Activated naive CD8-positive, alpha-beta T cell (primary cell): Measurements from ENCODE around the gene HOXB1.
A peak's percentile ranks its signal among the peaks of the same experiment; 100 is the strongest.

Experiments used
- H3K27ac Mint-ChIP-seq: one replicate; pipeline ENCODE4 v1.8.0; 2021; ENCODE audit warnings: mixed read lengths
- H3K27me3 Mint-ChIP-seq: one replicate; pipeline ENCODE4 v1.8.0; 2021; ENCODE audit warnings: mixed read lengths
- H3K36me3 Mint-ChIP-seq: one replicate; pipeline ENCODE4 v1.8.0; 2021; ENCODE audit warnings: mixed read lengths
- H3K4me1 Mint-ChIP-seq: one replicate; pipeline ENCODE4 v1.8.0; 2021; ENCODE audit warnings: low read depth, mixed read lengths
- H3K4me3 Mint-ChIP-seq: one replicate; pipeline ENCODE4 v1.8.0; 2021; ENCODE audit warnings: mild to moderate bottlenecking, mixed read lengths
- H3K9me3 Mint-ChIP-seq: one replicate; pipeline ENCODE4 v1.8.0; 2021; ENCODE audit warnings: low read depth, mixed read lengths

HOXB1 gene

GRCh38 chr17:48528936-48529682, 1.7 kb downstream of the HOXB1 start:
- H3K9me3 Mint-ChIP-seq, result no peaks in the 10 kb centered on the region
- no peak overlapping the region for H3K4me3 Mint-ChIP-seq
- H3K36me3 Mint-ChIP-seq, result no peaks in the 10 kb centered on the region
- no peak overlapping the region for H3K27ac Mint-ChIP-seq
- peaks cover 13% of the 10 kb centered on the region for H3K27me3 Mint-ChIP-seq
- peaks cover 6% of the 10 kb centered on the region for H3K4me1 Mint-ChIP-seq

- Mint-ChIP-seq H3K36me3 (no peaks in the 10 kb centered on the region), H3K4me1 (peaks cover 6% of the 10 kb centered on the region), H3K27ac (no peak overlapping the region), H3K4me3 (no peak overlapping the region), H3K27me3 (peaks cover 17% of the 10 kb centered on the region), H3K9me3 (no peaks in the 10 kb centered on the region)
Measured at GRCh38 chr17:48528153-48528935, 2.5 kb downstream of the HOXB1 start.

- H3K9me3 Mint-ChIP-seq, result no peaks in the 10 kb centered on the region
- H3K4me3 Mint-ChIP-seq, result peak overlapping the region; percentile 70
- peaks cover 23% of the 10 kb centered on the region for H3K27me3 Mint-ChIP-seq
- H3K36me3 Mint-ChIP-seq, result no peaks in the 10 kb centered on the region
- no peak overlapping the region for H3K27ac Mint-ChIP-seq
- peaks cover 6% of the 10 kb centered on the region for H3K4me1 Mint-ChIP-seq
Measured at GRCh38 chr17:48527547-48527932, 3.3 kb downstream of the HOXB1 start.

GRCh38 chr17:48526608-48527546, 3.9 kb downstream of the HOXB1 start:
- no peak overlapping the region for H3K27ac Mint-ChIP-seq
- H3K9me3 Mint-ChIP-seq, result no peaks in the 10 kb centered on the region
- H3K27me3 Mint-ChIP-seq, result peaks cover 25% of the 10 kb centered on the region
- no peaks in the 10 kb centered on the region for H3K36me3 Mint-ChIP-seq
- H3K4me3 Mint-ChIP-seq, result peak overlapping the region; percentile 30
- peaks cover 6% of the 10 kb centered on the region for H3K4me1 Mint-ChIP-seq

GRCh38 chr17:48523010-48523409, 7.8 kb downstream of the HOXB1 start:
- H3K4me3 Mint-ChIP-seq, result no peak overlapping the region
- H3K9me3 Mint-ChIP-seq, result no peaks in the 10 kb centered on the region
- H3K4me1 Mint-ChIP-seq, result peaks cover 6% of the 10 kb centered on the region
- no peaks in the 10 kb centered on the region for H3K36me3 Mint-ChIP-seq
- no peak overlapping the region for H3K27ac Mint-ChIP-seq
- peaks cover 28% of the 10 kb centered on the region for H3K27me3 Mint-ChIP-seq

- Mint-ChIP-seq H3K36me3 (no peaks in the 10 kb centered on the region), H3K4me1 (peaks cover 4% of the 10 kb centered on the region), H3K9me3 (no peaks in the 10 kb centered on the region), H3K27ac (no peak overlapping the region), H3K4me3 (no peak overlapping the region), H3K27me3 (peaks cover 30% of the 10 kb centered on the region)
Measured at GRCh38 chr17:48522031-48522653, 8.7 kb downstream of the HOXB1 start.

GRCh38 chr17:48520631-48521079, 10.2 kb downstream of the HOXB1 start:
- no peaks in the 10 kb centered on the region for H3K36me3 Mint-ChIP-seq
- H3K4me3 Mint-ChIP-seq, result no peak overlapping the region
- no peaks in the 10 kb centered on the region for H3K4me1 Mint-ChIP-seq
- H3K27ac Mint-ChIP-seq, result no peak overlapping the region
- H3K9me3 Mint-ChIP-seq, result no peaks in the 10 kb centered on the region
- H3K27me3 Mint-ChIP-seq, result peaks cover 23% of the 10 kb centered on the region

- H3K36me3 Mint-ChIP-seq, result no peaks in the 10 kb centered on the region
- H3K27ac Mint-ChIP-seq, result no peak overlapping the region
- peaks cover 28% of the 10 kb centered on the region for H3K27me3 Mint-ChIP-seq
- no peak overlapping the region for H3K4me3 Mint-ChIP-seq
- H3K9me3 Mint-ChIP-seq, result no peaks in the 10 kb centered on the region
- H3K4me1 Mint-ChIP-seq, result peaks cover 1% of the 10 kb centered on the region
Measured at GRCh38 chr17:48519427-48519826, 11.4 kb downstream of the HOXB1 start.

GRCh38 chr17:48517478-48517877, 13.3 kb downstream of the HOXB1 start:
- peaks cover 2% of the 10 kb centered on the region for H3K36me3 Mint-ChIP-seq
- H3K27me3 Mint-ChIP-seq, result peaks cover 18% of the 10 kb centered on the region
- H3K9me3 Mint-ChIP-seq, result no peaks in the 10 kb centered on the region
- H3K4me1 Mint-ChIP-seq, result peaks cover 10% of the 10 kb centered on the region
- no peak overlapping the region for H3K4me3 Mint-ChIP-seq
- H3K27ac Mint-ChIP-seq, result no peak overlapping the region

GRCh38 chr17:48515925-48516900, 14.6 kb downstream of the HOXB1 start:
- no peak overlapping the region for H3K4me3 Mint-ChIP-seq
- H3K9me3 Mint-ChIP-seq, result no peaks in the 10 kb centered on the region
- H3K27me3 Mint-ChIP-seq, result peaks cover 16% of the 10 kb centered on the region

GRCh38 chr17:48514477-48514876, 16.3 kb downstream of the HOXB1 start:
- Mint-ChIP-seq H3K27ac (no peak overlapping the region), H3K27me3 (peaks cover 16% of the 10 kb centered on the region)

More at GRCh38 chr17:48515925-48516900, 14.6 kb downstream of the HOXB1 start:
- peaks cover 18% of the 10 kb centered on the region for H3K4me1 Mint-ChIP-seq
- peaks cover 2% of the 10 kb centered on the region for H3K36me3 Mint-ChIP-seq
- no peak overlapping the region for H3K27ac Mint-ChIP-seq

GRCh38 chr17:48513666-48514455, 16.9 kb downstream of the HOXB1 start:
- H3K4me3 Mint-ChIP-seq, result no peak overlapping the region
- H3K27ac Mint-ChIP-seq, result no peak overlapping the region
- H3K27me3 Mint-ChIP-seq, result peaks cover 16% of the 10 kb centered on the region
- H3K4me1 Mint-ChIP-seq, result peaks cover 27% of the 10 kb centered on the region
- H3K36me3 Mint-ChIP-seq, result peaks cover 2% of the 10 kb centered on the region
- H3K9me3 Mint-ChIP-seq, result no peaks in the 10 kb centered on the region

More at GRCh38 chr17:48514477-48514876, 16.3 kb downstream of the HOXB1 start:
- Mint-ChIP-seq H3K4me3 (no peak overlapping the region), H3K4me1 (peaks cover 27% of the 10 kb centered on the region), H3K9me3 (no peaks in the 10 kb centered on the region), H3K36me3 (peaks cover 2% of the 10 kb centered on the region)

- H3K36me3 Mint-ChIP-seq, result peaks cover 2% of the 10 kb centered on the region
- no peak overlapping the region for H3K27ac Mint-ChIP-seq
- H3K9me3 Mint-ChIP-seq, result no peaks in the 10 kb centered on the region
- peaks cover 27% of the 10 kb centered on the region for H3K4me1 Mint-ChIP-seq
- H3K27me3 Mint-ChIP-seq, result peaks cover 20% of the 10 kb centered on the region
- H3K4me3 Mint-ChIP-seq, result peak overlapping the region; percentile 72
Measured at GRCh38 chr17:48513097-48513496, 17.7 kb downstream of the HOXB1 start.
